Stimulated activated CD8-positive, alpha-beta memory T cell treated with anti-CD3 and anti-CD28 coated beads, Interleukin-7, amount 100 ng/mL, for 24 hours (primary cell): ENCODE data around the gene MFN1.
"Not testable (repeated sequence)": the region's sequence is repeated elsewhere in the genome, so short reads cannot be mapped to it uniquely, and the experiment has no call there.

Experiments
- DNase-seq: peaks from one replicate; pipeline ENCODE4 v3.0.0-alpha.2; 2020; ENCODE audit warnings: low read depth

Gene MFN1

GRCh38 chr3:179347345-179348194 is at the start of gene MFN1:
TSS of gene MFN1 (plus strand) at chr3:179347709. CDS start at chr3:179348852, 1,143 bp downstream.
- peak; percentile 75 for DNase-seq

- DNase-seq, result no peak
Observed at GRCh38 chr3:179297971-179298725, 49.4 kb upstream of the MFN1 start.

DNA sequence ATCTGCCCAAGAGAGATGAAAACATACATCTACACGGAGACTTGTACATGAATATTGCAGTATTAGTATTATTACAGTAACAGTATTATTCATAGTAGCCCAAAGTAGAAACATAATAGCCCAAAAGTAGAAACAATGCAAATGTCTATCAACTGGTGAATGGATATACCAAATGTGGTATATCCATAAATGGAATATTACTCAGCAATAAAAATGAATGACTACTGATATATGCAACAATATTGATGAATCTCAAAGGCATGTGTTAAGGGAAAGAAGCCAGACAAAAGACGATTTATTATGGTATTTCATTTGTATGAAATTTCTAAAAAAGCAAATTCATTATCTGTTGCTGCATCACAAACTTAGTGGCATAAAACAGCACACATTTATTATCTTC is 48.2 kb upstream of the MFN1 start:
- no peak for DNase-seq

DNA sequence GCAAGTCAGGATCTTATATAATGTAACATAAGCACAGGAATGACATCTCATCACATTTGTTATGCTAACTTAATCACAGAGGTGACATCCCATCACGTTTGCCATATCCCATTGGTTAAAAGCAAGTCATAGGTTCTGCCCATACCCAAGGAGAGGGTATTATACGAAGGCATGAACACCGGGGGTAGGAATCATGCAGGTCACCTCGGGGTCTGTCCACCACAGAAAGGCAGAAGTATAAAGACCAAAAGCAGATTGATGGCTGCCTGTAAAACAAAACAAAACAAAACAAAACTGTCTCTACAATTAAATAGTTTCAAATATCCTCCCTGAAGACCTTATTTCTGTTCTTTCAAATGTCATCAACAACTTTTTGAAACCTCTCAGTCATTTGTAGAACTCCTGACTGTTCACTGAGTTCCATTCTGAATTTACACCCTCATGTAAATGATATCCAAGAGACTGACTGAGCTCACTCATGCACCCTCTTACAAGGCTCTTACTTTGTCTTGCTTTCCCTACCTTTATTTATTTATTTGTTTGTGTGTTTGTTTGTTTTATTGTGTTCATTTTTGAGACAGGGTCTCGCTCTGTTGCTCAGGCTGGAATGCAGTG is 47.4 kb upstream of the MFN1 start:
- DNase-seq, result no peak

DNA sequence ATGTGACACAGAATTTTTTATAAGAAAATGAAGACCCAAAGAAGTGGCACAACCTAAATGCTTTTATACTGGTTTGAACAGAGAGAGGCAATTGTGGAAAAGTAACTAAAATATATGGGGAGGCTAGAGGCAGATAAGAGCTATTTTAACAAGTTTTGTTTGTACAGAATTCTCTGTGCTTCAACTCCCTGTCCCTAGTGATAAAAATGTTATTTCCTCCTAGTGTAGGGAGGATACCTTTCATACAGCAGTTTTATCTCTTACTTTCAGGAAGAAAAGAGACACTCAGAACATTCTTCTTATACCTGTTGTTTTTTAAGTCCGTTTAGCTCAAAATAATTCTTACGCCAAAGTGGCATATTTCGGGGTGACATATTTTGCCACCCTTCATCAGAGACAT is 45.9 kb upstream of the MFN1 start:
- DNase-seq, result no peak

DNA sequence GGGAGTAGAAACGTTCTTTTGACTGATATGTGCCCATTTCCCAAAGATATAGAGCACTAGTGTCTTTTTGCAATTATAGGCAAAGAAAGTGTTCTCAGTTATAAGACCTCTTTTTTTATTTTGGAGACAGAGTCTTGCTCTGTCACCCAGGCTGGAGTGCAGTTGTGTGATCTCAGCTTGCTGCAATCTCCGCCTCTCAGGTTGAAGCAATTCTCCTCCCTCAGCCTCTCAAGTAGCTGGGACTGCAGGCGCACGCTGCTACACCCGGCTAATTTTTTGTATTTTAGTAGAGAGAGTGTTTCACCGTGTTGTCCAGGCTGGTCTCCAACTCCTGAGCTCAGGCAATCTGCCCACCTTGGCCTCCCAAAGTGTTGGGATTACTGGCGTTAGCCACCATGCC is 45.4 kb upstream of the MFN1 start:
- no peak for DNase-seq

GRCh38 chr3:179304605-179305004 is 42.9 kb upstream of the MFN1 start:
- DNase-seq, result no peak

- not testable (repeated sequence) for DNase-seq
Observed at GRCh38 chr3:179307362-179307761, 40.1 kb upstream of the MFN1 start.

- no peak for DNase-seq
Observed at GRCh38 chr3:179308001-179308400, 39.5 kb upstream of the MFN1 start.

GRCh38 chr3:179309225-179310078 is 38.1 kb upstream of the MFN1 start:
- DNase-seq, result no peak

GRCh38 chr3:179318876-179319275 is 28.6 kb upstream of the MFN1 start:
- DNase-seq, result no peak

GRCh38 chr3:179321668-179322285 is 25.7 kb upstream of the MFN1 start:
- DNase-seq, result no peak

DNA sequence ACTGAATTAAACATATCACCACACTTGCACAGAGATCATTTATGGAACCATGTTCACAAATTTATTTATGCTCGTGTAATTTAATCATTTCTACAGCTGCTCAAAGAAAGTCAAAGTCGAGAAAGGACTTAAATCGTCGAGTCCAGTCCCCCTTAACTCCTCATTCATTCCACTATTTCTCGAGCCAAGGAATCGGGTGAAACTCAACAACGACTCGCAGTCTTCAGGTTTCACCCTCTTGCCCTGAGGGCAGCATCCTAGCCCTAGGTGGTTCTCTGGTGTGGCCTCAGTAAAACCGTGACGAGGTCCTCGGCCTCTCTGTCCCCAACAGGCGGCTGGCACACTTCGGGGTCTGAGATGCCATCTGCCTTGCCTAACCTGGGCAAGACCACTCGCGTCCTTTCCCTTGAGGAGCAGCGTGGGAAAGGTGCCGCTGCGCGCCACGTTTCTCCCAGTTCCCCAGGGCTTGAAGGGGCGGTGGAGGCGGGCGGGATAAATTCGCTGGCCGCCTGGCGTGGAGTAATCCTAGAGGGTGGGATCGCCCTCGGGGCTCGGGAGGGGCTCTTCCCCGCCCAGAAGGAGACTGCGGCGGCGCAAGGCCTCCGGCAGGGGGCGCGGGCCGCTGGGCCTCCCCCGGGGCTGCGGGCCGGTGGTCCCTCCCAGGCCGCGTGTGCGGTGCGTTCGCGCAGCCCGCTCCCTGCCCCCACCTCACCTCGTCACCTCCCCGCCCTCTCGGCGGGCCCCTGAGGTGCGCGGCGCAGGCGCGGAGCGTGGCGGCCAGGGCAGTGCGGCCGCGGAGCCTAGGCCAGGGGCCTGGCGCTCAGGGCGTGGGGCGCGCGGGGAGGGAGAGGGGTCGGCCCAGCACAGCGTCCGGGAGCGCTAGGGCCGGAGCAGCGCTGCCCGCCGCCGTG is 25.0 kb upstream of the MFN1 start, which contains the start of gene ZNF639:
Gene ZNF639 (plus strand): TSS at position 746 of the 911 bp plus-strand sequence. CDS start 5,263 bp downstream, outside the sequence.
- DNase-seq, result peak; percentile 68

DNA sequence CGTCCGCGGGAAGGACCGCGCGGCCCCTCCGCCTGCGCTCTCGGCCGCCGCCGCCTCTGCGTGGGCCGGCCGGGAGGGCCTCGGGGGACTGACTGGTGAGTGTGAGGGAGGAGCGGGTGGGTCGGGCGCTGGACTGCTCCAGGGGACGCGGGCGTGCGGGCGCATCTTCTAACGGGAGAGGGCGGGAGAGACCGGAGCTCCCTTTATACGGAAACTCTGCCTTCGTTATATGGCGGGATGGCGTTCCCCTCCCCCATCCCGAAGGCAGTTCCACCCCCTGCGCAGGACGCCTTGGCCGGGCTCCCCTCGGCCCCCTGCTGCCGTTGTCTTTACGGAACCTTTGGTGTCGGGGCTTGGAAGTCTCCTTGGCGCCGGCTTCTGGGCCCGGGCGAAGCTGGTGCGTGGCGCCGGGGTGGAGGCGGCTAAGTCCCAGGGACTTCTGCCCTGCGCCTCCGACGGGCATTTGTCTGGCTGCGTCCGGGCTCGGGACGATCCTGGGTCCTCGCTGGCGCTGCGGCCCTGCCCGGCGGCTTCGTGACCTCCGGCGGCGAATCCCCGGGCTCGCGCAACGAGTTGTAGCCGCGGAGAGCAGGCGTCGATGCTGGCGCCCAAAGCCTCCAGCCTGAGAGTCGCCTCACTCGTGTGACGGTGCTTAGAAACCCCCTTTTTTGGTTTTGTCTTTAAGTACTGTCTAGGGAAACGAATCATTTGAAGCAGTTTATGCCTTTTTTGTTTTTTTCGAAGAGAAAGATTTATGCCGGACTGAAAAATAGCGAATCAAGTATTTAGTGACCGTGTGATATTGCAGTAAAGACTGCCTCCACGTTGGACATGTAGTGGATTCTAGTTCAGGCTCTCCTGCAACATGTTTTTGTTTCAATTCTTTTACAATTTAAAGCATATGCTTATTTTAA is 24.1 kb upstream of the MFN1 start:
- peak; percentile 27 for DNase-seq

DNA sequence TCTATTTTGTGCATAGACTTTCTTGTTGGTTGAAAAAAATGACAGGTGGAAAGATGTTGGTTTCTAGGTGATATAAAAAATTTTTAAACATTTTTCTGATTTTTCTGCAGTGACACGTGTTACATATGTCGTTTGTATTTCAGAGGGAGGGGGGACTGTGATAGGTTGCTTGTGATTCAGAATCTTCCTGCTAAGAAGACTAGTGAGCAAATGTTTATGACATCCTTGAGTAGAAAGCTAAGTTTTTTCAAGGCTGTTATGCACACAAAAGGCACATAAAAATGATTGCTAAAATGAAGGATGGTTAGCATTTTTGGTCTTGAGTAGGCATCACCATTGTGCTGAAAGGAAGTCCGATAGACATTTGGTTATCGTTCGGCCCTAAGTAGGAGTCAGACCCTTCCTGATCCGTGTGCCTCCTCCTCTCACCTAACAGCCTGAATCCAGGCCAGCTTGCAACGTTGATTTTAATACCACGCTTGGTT is 23.2 kb upstream of the MFN1 start:
- DNase-seq, result no peak

DNA sequence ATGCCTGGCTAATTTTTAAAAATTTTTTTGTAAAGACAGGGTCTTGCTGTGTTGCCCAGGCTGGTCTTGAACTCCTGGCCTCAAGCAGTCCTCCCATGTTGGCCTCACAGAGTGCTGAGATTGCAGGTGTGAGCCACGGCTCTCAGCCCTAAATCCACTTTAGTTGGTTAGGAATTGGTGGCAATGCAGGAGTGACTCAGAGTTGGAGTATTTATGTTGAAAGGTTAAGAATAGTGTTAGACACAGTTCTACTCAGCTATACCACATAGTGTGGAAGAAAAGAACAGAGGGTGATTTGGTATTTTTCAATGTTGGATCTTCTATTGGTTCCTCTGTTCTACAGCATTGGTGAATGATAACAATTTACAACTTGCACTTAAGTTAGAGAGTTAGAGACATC is 17.1 kb upstream of the MFN1 start:
- no peak for DNase-seq

DNA sequence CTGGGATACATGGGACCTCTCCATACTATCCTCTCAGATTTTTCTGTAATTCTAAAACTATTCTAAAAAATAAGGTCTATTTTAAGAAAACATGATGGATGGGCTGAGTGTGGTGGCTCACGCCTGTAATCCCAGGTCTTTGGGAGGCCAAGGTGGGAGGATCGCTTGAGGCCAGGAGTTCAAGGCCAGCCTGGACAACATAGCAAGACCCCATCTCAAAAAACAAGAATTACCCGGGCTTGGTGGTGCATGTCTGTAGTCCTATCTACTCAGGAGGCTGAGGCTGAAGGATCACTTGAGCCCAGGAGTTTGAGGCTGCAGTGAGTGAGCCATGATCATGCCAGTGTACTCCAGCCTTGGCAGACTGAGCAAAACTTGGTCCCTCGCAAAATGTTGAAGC is 15.3 kb upstream of the MFN1 start:
- no peak for DNase-seq

- no peak for DNase-seq
Observed at GRCh38 chr3:179333084-179333483, 14.4 kb upstream of the MFN1 start.

- DNase-seq, result no peak
Observed at GRCh38 chr3:179336345-179336929, 11.1 kb upstream of the MFN1 start.
